Middle frontal gyrus (tissue), 1 donor: Measurements from ENCODE around the gene GRB7.
"Not testable (repeated sequence)": the region's sequence is repeated elsewhere in the genome, so short reads cannot be mapped to it uniquely, and the experiment has no call there.

Source experiments
- DNase-seq: peaks from one replicate; pipeline ENCODE4 v3.0.0-alpha.2; 2015; ENCODE audit warnings: low spot score; ENCODE audit errors: extremely low spot score

GRB7 gene

GRCh38 chr17:39732586-39732985 lies 5.2 kb upstream of the GRB7 start:
- DNase-seq, result no peak

GRCh38 chr17:39735882-39736281 lies 1.9 kb upstream of the GRB7 start:
- DNase-seq, result no peak

GRCh38 chr17:39736319-39737165 lies 1.2 kb upstream of the GRB7 start:
- no peak for DNase-seq

- no peak for DNase-seq
Observed at GRCh38 chr17:39737206-39737759, 455 bp upstream of the GRB7 start.

GRCh38 chr17:39738568-39738901 lies 797 bp downstream of the GRB7 start:
- DNase-seq, result no peak

- no peak for DNase-seq
Observed at GRCh38 chr17:39738983-39739884, 1.5 kb downstream of the GRB7 start.

GRCh38 chr17:39739885-39740356 lies 2.2 kb downstream of the GRB7 start:
- no peak for DNase-seq

GRCh38 chr17:39740357-39741111 lies 2.8 kb downstream of the GRB7 start:
- DNase-seq, result no peak

- no peak for DNase-seq
Observed at GRCh38 chr17:39742126-39742855, 4.6 kb downstream of the GRB7 start.

GRCh38 chr17:39742856-39743436 lies 5.2 kb downstream of the GRB7 start:
- no peak for DNase-seq

GRCh38 chr17:39744075-39744835 lies 6.5 kb downstream of the GRB7 start:
- DNase-seq, result no peak

GRCh38 chr17:39744836-39745215 lies 7.1 kb downstream of the GRB7 start:
- DNase-seq, result no peak

- DNase-seq, result no peak
Observed at GRCh38 chr17:39745335-39746144, 7.8 kb downstream of the GRB7 start.

- DNase-seq, result no peak
Observed at GRCh38 chr17:39746145-39746461, 8.4 kb downstream of the GRB7 start.

- DNase-seq, result no peak
Observed at GRCh38 chr17:39747745-39748144, 10.0 kb downstream of the GRB7 start.

GRCh38 chr17:39748444-39749034 lies 10.8 kb downstream of the GRB7 start:
- DNase-seq, result not testable (repeated sequence)

GRCh38 chr17:39750131-39751015 lies 12.6 kb downstream of the GRB7 start:
- DNase-seq, result no peak
